ENCODE data around the gene SPEM1. TPM values are rescaled to one million over a fixed set of nuclear protein-coding genes. Genes with fewer than 3 reads are reported as not detected.

Gene SPEM1
- total RNA-seq, 1 donor from 2014 or later = not detected

GRCh38 chr17:7417056-7417655, 3.0 kb upstream of the SPEM1 start:
- Histone ChIP-seq H3K9me3 (no peaks in the 10 kb centered on the region), H3K4me3 (no peak overlapping the region), H3K4me1 (no peaks in the 10 kb centered on the region), H3K27me3 (ENCODE audit: low read depth) (no peaks in the 10 kb centered on the region), H3K36me3 (no peaks in the 10 kb centered on the region), H3K27ac (no peak overlapping the region)
- ATAC-seq = no peak
- no peak for TF ChIP-seq CTCF (IDR thresholded peaks at IDR 0.05)
- no peak for DNase-seq
- intact Hi-C loops (cut with DNase I) = no loop called here

- ATAC-seq (no peak), DNase-seq (no peak)
- no peaks in the 10 kb centered on the region for H3K4me1 ChIP-seq
- H3K4me3 ChIP-seq = no peak overlapping the region
- no peak overlapping the region for H3K27ac ChIP-seq
- intact Hi-C loops (cut with DNase I) = no loop called here
- no peaks in the 10 kb centered on the region for H3K27me3 ChIP-seq (ENCODE audit: low read depth)
- TF ChIP-seq CTCF (IDR thresholded peaks at IDR 0.05) = no peak
- H3K9me3 ChIP-seq = no peaks in the 10 kb centered on the region
- H3K36me3 ChIP-seq = no peaks in the 10 kb centered on the region
Measured at GRCh38 chr17:7418472-7419152, 1.5 kb upstream of the SPEM1 start.

- no peak overlapping the region for H3K27ac ChIP-seq
- H3K4me1 ChIP-seq = no peaks in the 10 kb centered on the region
- ATAC-seq (no peak), DNase-seq (no peak)
- intact Hi-C loops (cut with DNase I) = no loop called here
- TF ChIP-seq CTCF (IDR thresholded peaks at IDR 0.05) = no peak
- no peaks in the 10 kb centered on the region for H3K27me3 ChIP-seq (ENCODE audit: low read depth)
- no peak overlapping the region for H3K4me3 ChIP-seq
- H3K36me3 ChIP-seq = no peaks in the 10 kb centered on the region
- H3K9me3 ChIP-seq = no peaks in the 10 kb centered on the region
Measured at GRCh38 chr17:7421186-7421585, 1.1 kb downstream of the SPEM1 start.

- Histone ChIP-seq H3K36me3 (no peaks in the 10 kb centered on the region), H3K4me3 (no peak overlapping the region), H3K27me3 (ENCODE audit: low read depth) (no peaks in the 10 kb centered on the region), H3K9me3 (no peaks in the 10 kb centered on the region), H3K27ac (no peak overlapping the region), H3K4me1 (no peaks in the 10 kb centered on the region)
- DNase-seq = no peak
- no peak for TF ChIP-seq CTCF (IDR thresholded peaks at IDR 0.05)
- ATAC-seq = no peak
- intact Hi-C loops (cut with DNase I) = no loop called here
Measured at GRCh38 chr17:7423679-7424078, 3.6 kb downstream of the SPEM1 start.

GRCh38 chr17:7425316-7425715, 5.2 kb downstream of the SPEM1 start, which contains the start of gene SPEM2:
Gene SPEM2 (plus strand): TSS chr17:7425616. CDS start chr17:7425689, 73 bp downstream.
- Histone ChIP-seq H3K9me3 (no peaks in the 10 kb centered on the region), H3K4me1 (no peaks in the 10 kb centered on the region), H3K27ac (no peak within 1 kb of the TSS), H3K4me3 (no peak within 1 kb of the TSS), H3K36me3 (no peaks in the 10 kb centered on the region), H3K27me3 (ENCODE audit: low read depth) (no peaks in the 10 kb centered on the region)
- intact Hi-C loops (cut with DNase I) = no loop called here
- DNase-seq = no peak
- TF ChIP-seq CTCF (IDR thresholded peaks at IDR 0.05) = no peak
- no peak for ATAC-seq
